ENCODE measurements around the gene SMAGP. TPM values are rescaled to one million over a fixed set of nuclear protein-coding genes. Genes with fewer than 3 reads are reported as not detected.
A peak's percentile ranks its signal among the peaks of the same experiment; 100 is the strongest.

SMAGP gene
- total and polyA plus RNA-seq, 2 of the 13 experiments (the other 11 are each of a cell fraction or from before 2014, with no cell fraction given), result 9.2 TPM

GRCh38 chr12:51198568-51199365 lies 71.4 kb downstream of the SMAGP start:
- Histone ChIP-seq H4K20me1 (ENCODE audit: insufficient read depth, low read length) (no peaks in the 10 kb centered on the region), H3K4me2 (ENCODE audit: low read depth, low read length) (peak overlapping the region; percentile 77), H3K79me2 (ENCODE audit: insufficient read depth, low read length) (no peaks in the 10 kb centered on the region), H2AFZ (ENCODE audit: low read length) (no peak overlapping the region), H3K9ac (ENCODE audit: insufficient read depth, low read depth, low read length) (peak overlapping the region; percentile 12), H3K36me3 (replicated peaks in 1 of 2; ENCODE audit: control insufficient read depth in 1 of 2, insufficient read depth in 2 of 2, low read length in 2 of 2) (no peaks in the 10 kb centered on the region), H3K4me3 (replicated peaks in 1 of 3; ENCODE audit: insufficient read depth in 1 of 3, low read depth in 2 of 3, low read length in 3 of 3) (peak overlapping the region; percentile 17 to 69 (median 44); a peak in 5 of 6 replicates), H3K27me3 (ENCODE audit: control insufficient read depth in 1 of 2, insufficient read depth in 2 of 2, low read length in 2 of 2) (peaks cover 0 to 4% of the 10 kb centered on the region in 2 experiments; a peak in 1 of 5 replicates), H3K27ac (ENCODE audit: extremely low read length, insufficient read depth, low read length) (no peak overlapping the region), H3K4me1 (ENCODE audit: insufficient read depth, low read length) (peaks cover 35% of the 10 kb centered on the region), H3K9me3 (ENCODE audit: low read length) (no peaks in the 10 kb centered on the region)
- peak; percentile 80 for FAIRE-seq
- intact Hi-C loops (cut with micrococcal nuclease; ENCODE audit: unreplicated experiment) (no loop called here), in situ Hi-C loops (cut with HindIII; ENCODE audit: extremely low pct_ligation_motif_present, low pct_unique_long_range_greater_than_20kb) (no loop called here)
- ATAC-seq, result peak; percentile 82
- CTCF ChIA-PET (ENCODE audit: low intra/inter-chr PET ratio, low total read pairs), result no interaction called here
- POLR2A ChIA-PET, result interaction anchor here (1.1 to 1.7 kb wide), 3 partner anchors 13 to 27 kb away, joined by 3 to 4 read pairs (median 4); partner anchors contain the start of gene POU6F1
- DNase-seq (ENCODE audit: low spot score), result peak; percentile 60
- WGBS (ENCODE audit: low lambda C conversion rate), result 1% methylated on average over 5 of the region's 16 CpGs
- no TSS peak for BruUV-seq (replicated peaks)
- no peak for TF ChIP-seq ZNF746 (CRISPR knock-in tag; IDR thresholded peaks at IDR 0.05)
- no peak for TF ChIP-seq SNAPC2 (CRISPR knock-in tag; IDR thresholded peaks at IDR 0.05)
- no peak for TF ChIP-seq ATM (IDR thresholded peaks at IDR 0.05; ENCODE audit: borderline replicate concordance)
- no peak for TF ChIP-seq ZBTB3 (CRISPR knock-in tag; IDR thresholded peaks at IDR 0.05; ENCODE audit: borderline replicate concordance, low read depth)
- 0 out of 4 replicates have a peak, but pooled peaks of 1 of the 2 experiments have one; percentile 25 for TF ChIP-seq EP300 (IDR thresholded peaks at IDR 0.05; ENCODE audit: low read depth in 2 of 2, low read length in 2 of 2)
- TF ChIP-seq EP300 (CRISPR knock-in tag; IDR thresholded peaks at IDR 0.05; ENCODE audit: borderline replicate concordance), result no peak
- peak; percentile 33 for TF ChIP-seq PAXIP1 (CRISPR knock-in tag; conservative IDR thresholded peaks at IDR 0.05)
- peak; percentile 56 for TF ChIP-seq FOXA3 (CRISPR knock-in tag; IDR thresholded peaks at IDR 0.05)
- TF ChIP-seq FOXJ3 (CRISPR knock-in tag; IDR thresholded peaks at IDR 0.05; ENCODE audit: borderline replicate concordance), result peak; percentile 26; the same call in 1 of the 2 replicates
- no peak for TF ChIP-seq BHLHE40 (IDR thresholded peaks at IDR 0.05; ENCODE audit: low read length)
- TF ChIP-seq ZNF550 (CRISPR knock-in tag; IDR thresholded peaks at IDR 0.05; ENCODE audit: borderline replicate concordance), result no peak
- no peak for TF ChIP-seq ZNF235 (CRISPR knock-in tag; IDR thresholded peaks at IDR 0.05; ENCODE audit: borderline replicate concordance)
- TF ChIP-seq ZNF350 (CRISPR knock-in tag; IDR thresholded peaks at IDR 0.05; ENCODE audit: borderline replicate concordance, low read depth), result no peak
- TF ChIP-seq ZNF431 (CRISPR knock-in tag; IDR thresholded peaks at IDR 0.05; ENCODE audit: borderline replicate concordance, low read depth), result no peak
- no peak for TF ChIP-seq ZNF207 (IDR thresholded peaks at IDR 0.05; ENCODE audit: borderline replicate concordance)
- TF ChIP-seq SKI (IDR thresholded peaks at IDR 0.05; ENCODE audit: partially characterized antibody), result no peak
- TF ChIP-seq KAT8 (CRISPR knock-in tag; IDR thresholded peaks at IDR 0.05), result no peak
- peak; percentile 39 for TF ChIP-seq XRCC5 (optimal IDR thresholded peaks at IDR 0.05; ENCODE audit: low read length)
- 0 out of 2 replicates have a peak, but pooled peaks have one; percentile 44 for TF ChIP-seq ZNF343 (CRISPR knock-in tag; IDR thresholded peaks at IDR 0.05)

All from HepG2 (cell line).